Keratinocyte (primary cell): ENCODE data around the gene MRPL24. TPM values are rescaled to one million over a fixed set of nuclear protein-coding genes. Genes with fewer than 3 reads are reported as not detected.

Experiments
- DNase-seq: peaks from one replicate; pipeline ENCODE4 v3.0.0-alpha.2; 2011; ENCODE audit warnings: low read depth, missing footprints, low spot score
- FAIRE-seq: peaks from 2 replicates; lab custom pipeline; 2011; peaks lifted over from hg19 to GRCh38; lab: Jason Lieb, UNC
- H2AFZ ChIP-seq: 2 replicates; pipeline ENCODE4 v1.6.0; 2012; ENCODE audit warnings: low read length, control low read depth, inconsistent platforms; ENCODE audit not compliant: control insufficient read depth
- H3K27ac ChIP-seq: 2 replicates; pipeline ENCODE4 v1.5.1; 2011; ENCODE audit warnings: low read length; ENCODE audit not compliant: control insufficient read depth, insufficient read depth
- H3K27me3 ChIP-seq: 3 replicates; pipeline ENCODE4 v1.6.0; 2011; ENCODE audit warnings: low read length; ENCODE audit not compliant: control insufficient read depth, insufficient read depth; ENCODE audit errors: extremely low read depth
- H3K36me3 ChIP-seq, 2 experiments: 2 replicates in 1 of 2; 3 replicates in 1 of 2; pipeline ENCODE4 v1.5.1; 2011; ENCODE audit warnings: low read length in 2 of 2, mild to moderate bottlenecking in 1 of 2; ENCODE audit not compliant: control insufficient read depth in 2 of 2, insufficient read depth in 2 of 2; ENCODE audit errors: extremely low read depth in 1 of 2
- H3K4me1 ChIP-seq: 3 replicates; pipeline ENCODE4 v1.5.1; 2011; ENCODE audit warnings: low read length; ENCODE audit not compliant: control insufficient read depth, insufficient read depth; ENCODE audit errors: extremely low read depth
- H3K4me2 ChIP-seq: 3 replicates; pipeline ENCODE4 v1.6.0; 2011; ENCODE audit warnings: low read depth, low read length; ENCODE audit not compliant: control insufficient read depth, insufficient read depth; ENCODE audit errors: extremely low read depth
- H3K4me3 ChIP-seq, 3 experiments: fragments of 200-600 bp in 1 of 3; sonication (generic) in 1 of 3; 2 replicates in 2 of 3; 3 replicates in 1 of 3; pipeline ENCODE4 v1.5.1; 2011 to 2016; ENCODE audit warnings: low read length in 3 of 3, mild to moderate bottlenecking in 3 of 3, control low read depth in 2 of 3, inconsistent platforms in 1 of 3, low read depth in 1 of 3, mixed read lengths in 1 of 3, mixed run types in 1 of 3, moderate library complexity in 1 of 3; ENCODE audit not compliant: control insufficient read depth in 2 of 3, insufficient read depth in 2 of 3; ENCODE audit errors: extremely low read depth in 1 of 3
- H3K79me2 ChIP-seq: 2 replicates; pipeline ENCODE4 v1.6.0; 2012; ENCODE audit warnings: low read length; ENCODE audit not compliant: control insufficient read depth, insufficient read depth
- H3K9ac ChIP-seq: 3 replicates; pipeline ENCODE4 v1.6.0; 2011; ENCODE audit warnings: low read length; ENCODE audit not compliant: control insufficient read depth, insufficient read depth; ENCODE audit errors: extremely low read depth
- H3K9me1 ChIP-seq: 3 replicates; pipeline ENCODE4 v1.6.0; 2011; ENCODE audit warnings: low read length; ENCODE audit not compliant: control insufficient read depth, insufficient read depth; ENCODE audit errors: extremely low read depth
- H3K9me3 ChIP-seq: 2 replicates; pipeline ENCODE4 v1.5.1; 2012; ENCODE audit warnings: low read depth, low read length; ENCODE audit not compliant: control insufficient read depth
- H4K20me1 ChIP-seq: 3 replicates; pipeline ENCODE4 v1.6.0; 2011; ENCODE audit warnings: low read length; ENCODE audit not compliant: control insufficient read depth, insufficient read depth; ENCODE audit errors: extremely low read depth
- CTCF ChIP-seq, 3 experiments: IDR thresholded peaks in 1 of 3; conservative IDR thresholded peaks in 1 of 3; optimal IDR thresholded peaks in 1 of 3; 2 replicates in 2 of 3; 3 replicates in 1 of 3; pipeline versions ENCODE3 to v1.5.1; 2011; ENCODE audit warnings: low read length in 3 of 3, mild to moderate bottlenecking in 3 of 3, moderate library complexity in 2 of 3, control low read depth in 1 of 3, inconsistent platforms in 1 of 3; ENCODE audit not compliant: insufficient read depth in 2 of 3; ENCODE audit errors: extremely low read depth in 1 of 3
- EZH2 ChIP-seq: IDR thresholded peaks from one replicate; pipeline ENCODE4 v1.6.1; 2012; ENCODE audit warnings: inconsistent platforms, mild to moderate bottlenecking, low read length, moderate library complexity
- dilution Hi-C: fragments of 300-500 bp; cut with MboI; formaldehyde crosslinking; loops from one replicate; pipeline ENCODE4 v1.7.0; 2020; ENCODE audit warnings: low sequenced_read_pairs; ENCODE audit not compliant: extremely low pct_ligation_motif_present
- polyA plus RNA-seq, 5 experiments: library from polyadenylated mRNA; depleted of rRNA in 3 of 5; stranded (reverse) in 3 of 5; stranded (forward) in 1 of 5; unstranded in 1 of 5; fragments of >200 nt; gene quantifications; 1 replicate in 1 of 5; 2 replicates in 3 of 5; 3 replicates in 1 of 5; pipeline versions ENCODE4 v1.2.1 to v1.2.3, GENCODE V29; 2011 to 2012; ENCODE audit warnings: missing spikeins in 2 of 5, low read depth in 1 of 5, low replicate concordance in 1 of 5

The MRPL24 gene
- polyA plus RNA-seq, 1 donor (not counting 4 experiments of a cell fraction or from before 2014, with no cell fraction given) = 157 TPM

GRCh38 chr1:156788136-156788535 lies 47.2 kb upstream of the MRPL24 start:
- Histone ChIP-seq H2AFZ (no peak overlapping the region), H4K20me1 (no peaks in the 10 kb centered on the region), H3K36me3 (peaks cover 26 to 30% of the 10 kb centered on the region in 2 experiments), H3K4me1 (no peaks in the 10 kb centered on the region), H3K27ac (no peak overlapping the region), H3K9ac (no peak overlapping the region), H3K27me3 (no peaks in the 10 kb centered on the region), H3K79me2 (peaks cover 23% of the 10 kb centered on the region), H3K9me1 (no peaks in the 10 kb centered on the region), H3K9me3 (no peaks in the 10 kb centered on the region), H3K4me2 (no peak overlapping the region), H3K4me3 (no peak overlapping the region)
- dilution Hi-C loops = no loop called here
- TF ChIP-seq CTCF (optimal IDR thresholded peaks at IDR 0.05 in 1 of 3, IDR thresholded peaks at IDR 0.05 in 1 of 3, conservative IDR thresholded peaks at IDR 0.05 in 1 of 3; ENCODE audit: extremely low read depth in 1 of 3, insufficient read depth in 2 of 3, low read length in 3 of 3) (no peak), EZH2 (no peak)
- FAIRE-seq (no peak), DNase-seq (no peak)

GRCh38 chr1:156786640-156787039 lies 45.8 kb upstream of the MRPL24 start:
- Histone ChIP-seq H4K20me1 (peaks cover 3% of the 10 kb centered on the region), H3K4me3 (no peak overlapping the region), H3K4me2 (no peak overlapping the region), H3K36me3 (peaks cover 21 to 31% of the 10 kb centered on the region in 2 experiments), H3K79me2 (peaks cover 35% of the 10 kb centered on the region), H3K9ac (no peak overlapping the region), H3K27ac (no peak overlapping the region), H3K4me1 (no peaks in the 10 kb centered on the region), H2AFZ (no peak overlapping the region), H3K9me3 (no peaks in the 10 kb centered on the region), H3K9me1 (no peaks in the 10 kb centered on the region), H3K27me3 (no peaks in the 10 kb centered on the region)
- FAIRE-seq (no peak), DNase-seq (no peak)
- dilution Hi-C loops = no loop called here
- TF ChIP-seq EZH2 (no peak), CTCF (optimal IDR thresholded peaks at IDR 0.05 in 1 of 3, IDR thresholded peaks at IDR 0.05 in 1 of 3, conservative IDR thresholded peaks at IDR 0.05 in 1 of 3; ENCODE audit: extremely low read depth in 1 of 3, insufficient read depth in 2 of 3, low read length in 3 of 3) (no peak)
